Measurements from ENCODE around the gene NOTCH1.

- TF ChIP-seq CBX5 (IDR thresholded peaks at IDR 0.05; ENCODE audit: low read depth, low read length) (no peak), POLR2AphosphoS5 (IDR thresholded peaks at IDR 0.05; ENCODE audit: low read depth, low read length) (no peak), CTCF (IDR thresholded peaks at IDR 0.05; ENCODE audit: control extremely low read depth in 1 of 3, insufficient read depth in 1 of 3, low read depth in 1 of 3, low read length in 3 of 3) (no peak), POLR2A (IDR thresholded peaks at IDR 0.05; ENCODE audit: control extremely low read depth in 1 of 2, low read depth in 2 of 2, low read length in 2 of 2) (no peak), BCL11A (IDR thresholded peaks at IDR 0.05; ENCODE audit: low read depth in 2 of 2, low read length in 2 of 2) (no peak), EP300 (IDR thresholded peaks at IDR 0.05; ENCODE audit: borderline replicate concordance in 1 of 2, low read depth in 2 of 2, low read length in 2 of 2) (no peak)
Observed at GRCh38 chr9:136484153-136485048, 61.4 kb downstream of the NOTCH1 start.
